HG02678 (cell line): ENCODE measurements around the gene PEX12.
A peak's percentile ranks its signal among the peaks of the same experiment; 100 is the strongest.
"Not testable (repeated sequence)": the region's sequence is repeated elsewhere in the genome, so short reads cannot be mapped to it uniquely, and the experiment has no call there.

ENCODE experiments used
- ATAC-seq: cut with Tn5 transposase; IDR thresholded peaks from one replicate; pipeline ENCODE4 v1.9.1; 2021; ENCODE audit warnings: mild to moderate bottlenecking, moderate library complexity; ENCODE audit not compliant: unreplicated experiment

The PEX12 gene

DNA sequence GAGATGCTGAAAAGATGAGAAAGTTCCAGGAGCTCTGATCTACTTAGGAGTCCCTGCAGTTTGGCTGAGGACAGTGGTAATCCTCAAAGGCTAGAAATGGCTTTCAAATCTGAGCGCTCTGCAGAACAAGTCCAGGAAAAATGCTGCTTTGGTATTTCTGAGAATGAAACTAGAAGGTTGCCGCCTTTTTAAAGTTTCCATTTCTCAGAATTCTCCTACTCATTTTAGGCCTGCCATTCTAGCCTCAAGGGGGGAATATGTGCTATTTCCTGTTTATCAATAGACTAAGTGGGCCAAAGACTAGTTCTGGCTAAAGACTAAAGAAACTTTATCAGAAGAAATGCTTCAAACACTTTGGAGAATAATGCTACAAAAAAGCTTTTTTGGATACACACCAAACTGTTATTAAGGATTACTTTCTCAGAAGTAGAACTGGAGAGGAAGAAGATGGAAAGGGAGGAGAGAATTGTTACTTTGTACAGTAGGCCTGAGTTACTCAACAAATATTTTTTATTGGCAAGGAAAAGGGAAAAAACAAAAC is 40.7 kb downstream of the PEX12 start, which contains the start of gene SLFN12L:
TSS of gene SLFN12L (minus strand) at position 78 of the 541 bp plus-strand sequence. CDS start 15,314 bp downstream, outside the sequence.
- ATAC-seq = peak; percentile 35

DNA sequence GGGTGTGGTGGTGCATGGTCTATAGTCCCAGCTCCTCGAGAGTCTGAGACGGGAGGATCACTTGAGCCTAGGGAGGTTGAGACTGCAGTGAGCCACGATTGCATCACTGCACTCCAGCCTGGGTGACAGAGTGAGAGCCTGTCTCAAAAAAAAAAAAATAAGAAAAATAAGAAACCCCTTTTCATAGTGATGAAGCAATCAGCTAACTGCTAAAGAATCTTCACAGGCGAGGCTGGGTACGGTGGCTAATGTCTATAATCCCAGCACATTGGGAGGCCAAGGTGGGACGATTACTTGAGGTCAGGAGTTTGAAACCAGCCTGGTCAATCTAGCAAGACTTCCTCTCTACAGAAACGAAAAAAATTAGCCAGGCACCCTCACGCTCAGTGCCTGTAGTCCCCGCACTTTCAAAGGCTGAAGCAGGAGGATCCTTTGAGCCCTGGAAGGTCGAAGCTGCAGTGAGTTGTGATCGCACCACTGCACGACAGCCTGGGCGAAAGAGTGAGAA is 41.7 kb downstream of the PEX12 start:
- ATAC-seq = no peak

DNA sequence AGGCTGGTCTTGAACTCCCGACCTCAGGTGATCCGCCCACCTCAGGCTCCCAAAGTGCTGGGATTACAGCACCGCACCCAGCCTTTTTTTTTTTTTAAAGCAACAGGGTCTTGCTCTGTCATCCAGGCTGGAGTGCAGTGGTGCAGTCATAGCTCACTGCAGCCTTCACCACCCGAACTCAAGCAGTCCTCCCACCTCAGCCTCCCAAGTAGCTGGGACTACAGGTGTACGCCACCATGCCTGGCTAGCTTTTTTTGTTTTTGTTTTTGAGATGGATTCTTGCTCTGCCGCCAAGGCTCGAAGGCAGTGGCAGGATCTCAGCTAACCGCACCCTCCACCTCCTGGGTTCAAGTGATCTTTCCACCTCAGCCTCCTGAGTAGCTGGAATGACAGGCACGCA is 43.0 kb downstream of the PEX12 start:
- ATAC-seq = not testable (repeated sequence)

DNA sequence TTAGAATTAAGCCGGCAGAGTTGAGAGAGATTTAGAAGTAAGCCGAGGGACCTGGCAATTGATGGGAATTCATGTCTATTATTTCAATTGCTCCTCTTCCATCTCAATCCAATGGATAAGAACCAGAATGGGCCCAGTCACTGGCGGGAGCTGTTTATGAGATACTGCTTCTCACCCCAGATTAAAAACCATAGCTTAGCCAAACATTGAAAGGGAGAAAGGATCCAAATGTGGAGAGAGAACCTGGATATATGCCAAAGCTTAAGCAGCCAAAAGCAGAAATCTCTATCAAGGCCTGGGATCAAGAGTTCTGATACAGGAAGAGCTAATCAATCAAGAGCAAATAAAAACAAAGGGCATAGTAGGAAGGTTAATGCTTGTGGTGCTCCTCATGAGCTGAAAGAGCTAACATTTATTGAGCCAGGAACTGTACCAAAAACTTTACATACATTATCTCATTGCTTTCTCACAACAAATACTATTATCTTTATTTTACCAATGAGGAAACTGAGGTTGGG is 43.7 kb downstream of the PEX12 start:
- ATAC-seq = no peak

DNA sequence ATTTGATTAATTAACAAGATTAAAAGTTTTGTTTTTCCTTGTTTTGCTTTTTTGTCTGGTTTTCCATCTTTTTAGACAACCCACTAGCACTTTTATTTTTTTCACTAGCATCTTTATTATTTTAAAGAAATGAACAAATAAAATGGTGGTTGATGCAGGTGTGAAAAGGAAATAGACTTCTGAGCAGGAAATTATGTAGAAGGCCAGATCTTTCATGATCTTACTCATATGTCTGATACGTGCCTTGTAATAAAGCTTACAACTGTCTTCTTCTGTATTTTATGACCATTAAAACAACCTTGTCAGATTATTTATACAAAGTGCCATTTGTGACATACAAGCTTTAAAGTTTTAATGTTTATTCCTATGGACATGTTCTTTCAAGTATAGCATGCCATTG is 47.2 kb downstream of the PEX12 start:
- ATAC-seq = no peak

DNA sequence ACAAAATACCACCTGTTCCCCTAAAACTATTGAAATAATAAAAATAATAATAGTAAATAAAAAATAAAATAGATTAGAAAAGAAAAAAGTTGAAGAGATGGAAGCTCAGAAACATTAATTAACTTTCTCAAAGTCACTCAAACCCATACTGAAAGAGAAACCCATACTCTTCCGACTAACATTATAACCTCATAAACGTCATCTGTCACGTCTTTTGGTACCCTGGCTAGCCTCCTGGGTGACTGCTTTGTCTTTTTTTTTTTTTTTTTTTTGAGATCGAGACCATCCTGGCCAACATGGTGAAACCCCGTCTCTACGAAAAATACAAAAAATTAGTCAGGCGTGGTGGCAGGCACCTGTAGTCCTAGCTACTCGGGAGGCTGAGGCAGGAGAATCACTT is 48.5 kb downstream of the PEX12 start:
- no peak for ATAC-seq

DNA sequence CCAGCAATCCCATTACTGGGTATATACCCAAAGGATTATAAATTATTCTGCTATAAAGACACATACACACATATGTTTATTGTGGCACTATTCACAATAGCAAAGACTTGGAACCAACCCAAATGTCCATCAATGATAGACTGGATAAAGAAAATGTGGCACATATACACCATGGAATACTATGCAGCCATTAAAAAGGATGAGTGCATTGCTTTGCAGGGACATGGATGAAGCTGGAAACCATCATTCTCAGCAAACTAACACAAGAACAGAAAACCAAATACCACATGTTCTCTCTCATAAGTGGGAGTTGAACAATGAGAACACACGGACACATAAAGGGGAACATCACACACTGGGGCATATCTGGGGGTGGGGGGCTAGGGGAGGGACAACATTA is 49.0 kb downstream of the PEX12 start:
- not testable (repeated sequence) for ATAC-seq
